ENCODE data around the gene KHDC4. TPM values are rescaled to one million over a fixed set of nuclear protein-coding genes. Genes with fewer than 3 reads are reported as not detected.

The KHDC4 gene
- total and polyA plus RNA-seq, 4 donors = 15.4 to 63.1 (median 34.6) TPM

DNA sequence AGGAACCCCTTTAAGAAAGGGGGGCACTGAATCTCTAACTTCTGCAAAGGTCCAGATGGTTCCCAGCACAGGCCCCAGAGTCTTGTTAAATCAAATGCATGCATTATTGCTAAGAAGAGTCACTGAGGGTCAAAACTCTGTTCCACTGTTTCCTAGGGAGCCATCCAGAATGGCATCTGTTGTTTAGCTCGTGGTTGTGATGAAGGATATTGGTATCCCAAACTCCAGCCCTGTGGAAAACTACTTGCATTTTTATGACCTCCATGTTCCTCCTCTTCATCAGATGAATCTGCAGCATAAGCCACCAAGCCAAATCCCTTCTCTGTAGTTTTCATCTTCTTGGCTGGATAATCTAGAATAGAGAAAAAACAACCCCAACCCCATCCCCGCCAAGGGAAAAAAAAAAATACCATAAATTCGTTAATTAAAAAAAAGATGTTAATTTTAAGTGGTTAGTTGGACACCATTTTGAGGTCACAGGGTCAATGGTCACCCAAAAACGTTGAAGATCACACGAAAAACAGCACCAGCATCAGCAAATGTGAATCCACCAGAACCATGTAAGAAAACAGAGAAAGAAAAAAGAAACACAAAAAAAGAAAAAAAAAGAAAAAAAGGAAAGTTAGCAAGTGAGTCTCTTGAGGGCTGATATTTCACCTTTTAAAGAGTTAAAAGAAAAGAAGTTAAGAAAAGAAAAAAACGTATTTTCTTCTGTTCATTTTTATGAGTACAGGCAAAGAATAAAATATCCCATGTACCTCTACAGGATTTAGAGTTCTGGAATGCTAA lies 20.1 kb downstream of the KHDC4 start:
- H3K9me3 ChIP-seq (ENCODE audit: control insufficient read depth in 4 of 4, insufficient read depth in 3 of 4, low read length in 3 of 4) = no peaks in the 10 kb centered on the region
- H3K4me3 ChIP-seq = no peak overlapping the region
- DNase-seq (no peak), ATAC-seq (ENCODE audit: insufficient read depth, low FRiP score) (no peak)
- no peak overlapping the region for H3K27ac ChIP-seq (ENCODE audit: low read depth in 1 of 2, low read length in 1 of 2)
- 79 to 86% methylated on average over 6 of the region's 6 CpGs for WGBS, 2 donors
- H3K27me3 ChIP-seq (ENCODE audit: control insufficient read depth in 3 of 3, insufficient read depth in 3 of 3, low read length in 2 of 3) = no peaks in the 10 kb centered on the region
- no peak overlapping the region for H3K9ac ChIP-seq (ENCODE audit: insufficient read depth in 1 of 2, low read length in 2 of 2)
- H3K36me3 ChIP-seq (ENCODE audit: control insufficient read depth in 4 of 4, insufficient read depth in 4 of 4, low read length in 4 of 4) = peaks cover 25 to 47% (median 41%) of the 10 kb centered on the region in 4 donors
- TF ChIP-seq, protein P1, sequence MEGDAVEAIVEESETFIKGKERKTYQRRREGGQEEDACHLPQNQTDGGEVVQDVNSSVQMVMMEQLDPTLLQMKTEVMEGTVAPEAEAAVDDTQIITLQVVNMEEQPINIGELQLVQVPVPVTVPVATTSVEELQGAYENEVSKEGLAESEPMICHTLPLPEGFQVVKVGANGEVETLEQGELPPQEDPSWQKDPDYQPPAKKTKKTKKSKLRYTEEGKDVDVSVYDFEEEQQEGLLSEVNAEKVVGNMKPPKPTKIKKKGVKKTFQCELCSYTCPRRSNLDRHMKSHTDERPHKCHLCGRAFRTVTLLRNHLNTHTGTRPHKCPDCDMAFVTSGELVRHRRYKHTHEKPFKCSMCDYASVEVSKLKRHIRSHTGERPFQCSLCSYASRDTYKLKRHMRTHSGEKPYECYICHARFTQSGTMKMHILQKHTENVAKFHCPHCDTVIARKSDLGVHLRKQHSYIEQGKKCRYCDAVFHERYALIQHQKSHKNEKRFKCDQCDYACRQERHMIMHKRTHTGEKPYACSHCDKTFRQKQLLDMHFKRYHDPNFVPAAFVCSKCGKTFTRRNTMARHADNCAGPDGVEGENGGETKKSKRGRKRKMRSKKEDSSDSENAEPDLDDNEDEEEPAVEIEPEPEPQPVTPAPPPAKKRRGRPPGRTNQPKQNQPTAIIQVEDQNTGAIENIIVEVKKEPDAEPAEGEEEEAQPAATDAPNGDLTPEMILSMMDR (IDR thresholded peaks at IDR 0.05; ENCODE audit: control extremely low read depth, extremely low read depth) = no peak
- H3K4me1 ChIP-seq (ENCODE audit: control insufficient read depth in 5 of 5, insufficient read depth in 5 of 5, low read length in 5 of 5) = peaks cover 0 to 10% (median 1%) of the 10 kb centered on the region in 5 donors

DNA sequence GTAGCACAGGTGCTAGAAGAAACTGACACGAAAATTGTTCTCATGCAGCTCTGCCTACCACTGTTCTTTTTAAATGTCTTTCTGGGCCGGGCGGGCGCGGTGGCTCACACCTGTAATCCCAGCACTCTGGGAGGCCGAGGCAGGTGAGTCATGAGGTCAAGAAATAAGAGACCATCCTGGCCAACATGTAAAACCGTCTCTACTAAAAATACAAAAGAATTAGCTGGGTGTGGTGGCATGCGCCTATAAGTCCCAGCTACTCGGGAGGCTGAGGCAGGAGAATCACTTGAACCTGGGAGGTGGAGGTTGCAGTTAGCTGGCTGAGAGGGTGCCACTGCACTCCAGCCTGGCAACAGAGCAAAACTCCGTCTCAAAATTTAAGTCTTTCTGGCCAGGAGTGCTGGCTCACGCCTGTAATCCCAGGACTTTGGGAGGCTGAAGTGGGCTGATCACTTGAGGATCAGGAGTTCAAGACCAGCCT lies 22.1 kb downstream of the KHDC4 start:
- no peaks in the 10 kb centered on the region for H3K9me3 ChIP-seq (ENCODE audit: control insufficient read depth in 4 of 4, insufficient read depth in 3 of 4, low read length in 3 of 4)
- DNase-seq (no peak), ATAC-seq (ENCODE audit: insufficient read depth, low FRiP score) (no peak)
- H3K4me1 ChIP-seq (ENCODE audit: control insufficient read depth in 5 of 5, insufficient read depth in 5 of 5, low read length in 5 of 5) = peaks cover 0 to 10% (median 1%) of the 10 kb centered on the region in 5 donors
- H3K9ac ChIP-seq (ENCODE audit: insufficient read depth in 1 of 2, low read length in 2 of 2) = peak overlapping the region in 1 of 2 donors; percentile 89
- TF ChIP-seq, protein P1 (IDR thresholded peaks at IDR 0.05; ENCODE audit: control extremely low read depth, extremely low read depth) = no peak
- H3K27me3 ChIP-seq (ENCODE audit: control insufficient read depth in 3 of 3, insufficient read depth in 3 of 3, low read length in 2 of 3) = no peaks in the 10 kb centered on the region
- peak overlapping the region; percentile 77 to 84 for H3K27ac ChIP-seq (ENCODE audit: low read depth in 1 of 2, low read length in 1 of 2)
- H3K4me3 ChIP-seq = no peak overlapping the region
- H3K36me3 ChIP-seq (ENCODE audit: control insufficient read depth in 4 of 4, insufficient read depth in 4 of 4, low read length in 4 of 4) = peaks cover 21 to 40% (median 31%) of the 10 kb centered on the region in 4 donors
- WGBS, 2 donors = 79 to 89% methylated on average over 11 of the region's 11 CpGs

DNA sequence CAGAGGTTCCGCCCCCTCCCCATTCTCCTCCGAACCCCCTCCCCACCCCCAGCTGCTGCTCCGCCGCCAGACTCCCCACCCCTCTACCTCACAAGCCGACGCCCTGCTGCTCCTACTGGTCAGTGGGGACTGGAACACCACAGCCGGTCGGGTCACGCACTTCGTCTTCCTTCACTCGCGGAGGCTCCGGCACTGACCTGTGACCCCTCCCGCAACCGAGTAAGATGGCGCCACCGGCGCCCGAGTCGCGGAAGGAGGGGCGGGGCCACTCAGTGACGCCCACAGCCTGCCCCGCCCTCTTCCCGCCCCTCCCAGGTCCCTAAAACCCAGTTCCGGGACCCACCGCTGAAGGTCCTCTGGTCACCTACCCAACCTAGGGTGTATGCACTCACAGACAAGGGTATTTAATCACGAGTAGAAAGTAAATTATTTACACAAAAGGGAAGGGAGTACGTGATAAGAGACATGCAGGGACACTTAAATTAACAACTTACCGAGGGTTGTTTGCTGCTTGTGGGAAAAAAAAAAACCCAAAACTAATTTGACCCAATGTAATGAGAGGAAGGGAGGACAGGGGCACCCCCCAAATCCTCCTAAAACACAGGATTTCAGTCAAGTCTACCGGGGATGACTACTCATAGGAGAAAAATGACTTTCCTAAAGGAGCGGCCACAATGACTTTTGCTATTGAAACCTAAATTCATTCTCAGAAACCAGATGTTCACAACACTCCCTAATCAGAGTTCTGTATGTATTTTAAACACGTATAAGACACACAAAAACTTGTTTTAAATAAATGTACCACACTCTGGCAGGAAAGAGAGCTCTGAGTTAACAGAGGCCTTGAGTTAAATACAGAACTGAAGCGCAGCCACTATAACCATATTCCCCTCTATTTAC lies 22.8 kb downstream of the KHDC4 start, which contains the start of gene RIT1:
TSS of gene RIT1 (minus strand) at position 194 of the 900 bp plus-strand sequence. CDS start 588 bp downstream, outside the sequence.
- 5 to 6% methylated on average over 34 of the region's 34 CpGs for WGBS, 2 donors
- TF ChIP-seq, protein P1 (IDR thresholded peaks at IDR 0.05; ENCODE audit: control extremely low read depth, extremely low read depth) = no peak
- ATAC-seq (ENCODE audit: insufficient read depth, low FRiP score) = peak; percentile 94
- H3K4me3 ChIP-seq = peak within 1 kb of the TSS; percentile 60
- H3K27ac ChIP-seq (ENCODE audit: low read depth in 1 of 2, low read length in 1 of 2) = peak within 1 kb of the TSS; percentile 84 to 89
- H3K27me3 ChIP-seq (ENCODE audit: control insufficient read depth in 3 of 3, insufficient read depth in 3 of 3, low read length in 2 of 3) = no peaks in the 10 kb centered on the region
- H3K4me1 ChIP-seq (ENCODE audit: control insufficient read depth in 5 of 5, insufficient read depth in 5 of 5, low read length in 5 of 5) = peaks cover 0 to 10% (median 1%) of the 10 kb centered on the region in 5 donors
- peak within 1 kb of the TSS; percentile 68 to 94 for H3K9ac ChIP-seq (ENCODE audit: insufficient read depth in 1 of 2, low read length in 2 of 2)
- H3K36me3 ChIP-seq (ENCODE audit: control insufficient read depth in 4 of 4, insufficient read depth in 4 of 4, low read length in 4 of 4) = peaks cover 22 to 36% (median 27%) of the 10 kb centered on the region in 4 donors
- H3K9me3 ChIP-seq (ENCODE audit: control insufficient read depth in 4 of 4, insufficient read depth in 3 of 4, low read length in 3 of 4) = no peaks in the 10 kb centered on the region
- peak; percentile 87 to 91 (median 90) for DNase-seq

Data from lung (tissue), 12 donors.